Measurements from ENCODE around the gene NAPB. TPM values are rescaled to one million over a fixed set of nuclear protein-coding genes. Genes with fewer than 3 reads are reported as not detected.

Gene NAPB
- total RNA-seq, 6 experiments from 2014 or later, result 3.2 to 5.8 (median 4.9) TPM

GRCh38 chr20:23433628-23434027 lies 12.3 kb upstream of the NAPB start:
- Histone ChIP-seq H3K36me3 (no peaks in the 10 kb centered on the region), H3K4me3 (no peak overlapping the region), H3K27ac (no peak overlapping the region), H3K9me3 (no peaks in the 10 kb centered on the region), H3K4me1 (peaks cover 0 to 11% (median 3%) of the 10 kb centered on the region in 4 donors), H3K27me3 (no peaks in the 10 kb centered on the region)
- TF ChIP-seq POLR2A (IDR thresholded peaks at IDR 0.05), result no peak
- TF ChIP-seq CTCF (IDR thresholded peaks at IDR 0.05), result no peak
- ATAC-seq, result no peak
- 71% methylated on average over 3 of the region's 3 CpGs for WGBS (ENCODE audit: insufficient coverage, low coverage, low lambda C conversion rate, missing lambda C conversion rate)
- intact Hi-C loops (cut with DNase I), result no loop called here
- no peak for DNase-seq

GRCh38 chr20:23425129-23425528 lies 3.8 kb upstream of the NAPB start:
- H3K4me1 ChIP-seq, result no peaks in the 10 kb centered on the region
- no peaks in the 10 kb centered on the region for H3K9me3 ChIP-seq
- ATAC-seq, result no peak
- H3K4me3 ChIP-seq, result no peak overlapping the region
- DNase-seq, result no peak
- WGBS (ENCODE audit: insufficient coverage, low coverage, low lambda C conversion rate, missing lambda C conversion rate), result 75% methylated on average over 5 of the region's 9 CpGs
- H3K27ac ChIP-seq, result no peak overlapping the region
- intact Hi-C loops (cut with DNase I), result no loop called here
- H3K27me3 ChIP-seq, result no peaks in the 10 kb centered on the region
- TF ChIP-seq CTCF (IDR thresholded peaks at IDR 0.05) (no peak), POLR2A (IDR thresholded peaks at IDR 0.05) (no peak)
- H3K36me3 ChIP-seq, result no peaks in the 10 kb centered on the region

- ATAC-seq, result peak; percentile 64 to 70 (median 68)
- DNase-seq, result peak; percentile 69 to 77 (median 75)
- Histone ChIP-seq H3K36me3 (no peaks in the 10 kb centered on the region), H3K4me1 (peaks cover 0 to 8% (median 3%) of the 10 kb centered on the region in 4 donors), H3K9me3 (no peaks in the 10 kb centered on the region), H3K27me3 (no peaks in the 10 kb centered on the region), H3K27ac (peak overlapping the region; percentile 78 to 92 (median 85)), H3K4me3 (peak overlapping the region; percentile 77 to 94 (median 93))
- intact Hi-C loops (cut with DNase I), result no loop called here
- 0% methylated on average over 13 of the region's 58 CpGs for WGBS (ENCODE audit: insufficient coverage, low coverage, low lambda C conversion rate, missing lambda C conversion rate)
- no peak for TF ChIP-seq CTCF (IDR thresholded peaks at IDR 0.05)
- no peak for TF ChIP-seq POLR2A (IDR thresholded peaks at IDR 0.05)
These were observed 1.0 kb downstream of the NAPB start for GRCh38 chr20:23419995-23420901.

DNA sequence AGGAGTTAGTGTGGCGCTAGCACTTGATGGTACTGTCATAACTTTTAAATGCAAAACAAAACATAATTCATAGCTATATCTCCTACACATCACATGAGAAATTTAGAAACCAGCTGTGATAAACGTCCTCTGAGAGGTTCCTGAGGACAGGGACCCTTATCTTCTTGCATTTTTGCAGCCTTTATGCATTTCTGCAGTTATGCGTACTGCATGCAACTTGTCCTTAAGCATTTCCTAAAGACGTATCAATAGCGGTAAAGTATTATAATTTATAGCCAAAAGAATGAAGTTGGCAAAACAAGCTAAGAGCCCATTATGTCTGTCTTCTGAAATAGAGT lies 1.7 kb downstream of the NAPB start:
- H3K9me3 ChIP-seq, result no peaks in the 10 kb centered on the region
- H3K4me1 ChIP-seq, result peaks cover 0 to 8% (median 3%) of the 10 kb centered on the region in 4 donors
- TF ChIP-seq POLR2A (IDR thresholded peaks at IDR 0.05) (no peak), CTCF (IDR thresholded peaks at IDR 0.05) (no peak)
- H3K4me3 ChIP-seq, result peak overlapping the region; percentile 77 to 94 (median 93)
- ATAC-seq (no peak), DNase-seq (no peak)
- no peaks in the 10 kb centered on the region for H3K36me3 ChIP-seq
- H3K27me3 ChIP-seq, result no peaks in the 10 kb centered on the region
- H3K27ac ChIP-seq, result peak overlapping the region; percentile 78 to 92 (median 85)
- intact Hi-C loops (cut with DNase I), result no loop called here
- WGBS (ENCODE audit: insufficient coverage, low coverage, low lambda C conversion rate, missing lambda C conversion rate), result 34% methylated on average over 5 of the region's 5 CpGs

Data from right lobe of liver (tissue), 6 donors.